CD14-positive monocyte (primary cell): ENCODE results near the gene ISCA2. TPM values are rescaled to one million over a fixed set of nuclear protein-coding genes. Genes with fewer than 3 reads are reported as not detected.

Source experiments
- DNase-seq, 3 donors: peaks; one replicate each; pipeline ENCODE4 v3.0.0-alpha.2; 2011 to 2022
- H2AFZ ChIP-seq: 2 replicates; pipeline ENCODE4 v1.6.0; 2012; ENCODE audit warnings: mild to moderate bottlenecking, low read depth, low read length, inconsistent platforms; ENCODE audit not compliant: insufficient read depth, poor library complexity, severe bottlenecking
- H3K27ac ChIP-seq, 2 donors: 1 replicate in 1 of 2; 2 replicates in 1 of 2; pipeline ENCODE4 v1.5.1; 2012 to 2013; ENCODE audit warnings: low read length in 2 of 2, control low read depth in 1 of 2, inconsistent platforms in 1 of 2, low read depth in 1 of 2, mild to moderate bottlenecking in 1 of 2
- H3K27me3 ChIP-seq, 2 donors: one replicate each; pipeline versions ENCODE4 v1.6.0 to v1.6.1; 2011 to 2013; ENCODE audit warnings: low read length in 2 of 2; ENCODE audit not compliant: control insufficient read depth in 2 of 2, insufficient read depth in 2 of 2
- H3K36me3 ChIP-seq, 2 donors: replicated peaks in 1 of 2; 1 replicate in 1 of 2; 2 replicates in 1 of 2; pipeline versions ENCODE4 v1.5.1 to v1.6.1; 2012 to 2013; ENCODE audit warnings: low read length in 2 of 2, control low read depth in 1 of 2, inconsistent platforms in 1 of 2, mild to moderate bottlenecking in 1 of 2; ENCODE audit not compliant: insufficient read depth in 2 of 2, control insufficient read depth in 1 of 2
- H3K4me1 ChIP-seq, 2 donors: 1 replicate in 1 of 2; 2 replicates in 1 of 2; pipeline versions ENCODE4 v1.5.1 to v1.6.1; 2012 to 2013; ENCODE audit warnings: low read length in 2 of 2, control low read depth in 1 of 2, inconsistent platforms in 1 of 2, mild to moderate bottlenecking in 1 of 2, moderate library complexity in 1 of 2; ENCODE audit not compliant: insufficient read depth in 2 of 2, control insufficient read depth in 1 of 2
- H3K4me2 ChIP-seq: replicated peaks from 2 replicates; pipeline ENCODE3; 2012; ENCODE audit warnings: low read length, moderate library complexity, mild to moderate bottlenecking; ENCODE audit not compliant: poor library complexity, severe bottlenecking; ENCODE audit errors: extremely low read depth
- H3K4me3 ChIP-seq, 3 experiments: fragments of 200-600 bp in 1 of 3; sonication (generic) in 1 of 3; replicated peaks in 1 of 3; 1 replicate in 2 of 3; 2 replicates in 1 of 3; pipeline ENCODE4 v1.5.1; 2011 to 2013; ENCODE audit warnings: low read length in 3 of 3, mild to moderate bottlenecking in 3 of 3, control low read depth in 2 of 3, low read depth in 2 of 3, inconsistent platforms in 1 of 3, moderate library complexity in 1 of 3
- H3K79me2 ChIP-seq: 2 replicates; pipeline ENCODE4 v1.6.0; 2012; ENCODE audit warnings: mild to moderate bottlenecking, control low read depth, inconsistent platforms, low read length, moderate library complexity; ENCODE audit not compliant: insufficient read depth
- H3K9ac ChIP-seq: 2 replicates; pipeline ENCODE4 v1.6.0; 2017; ENCODE audit warnings: low read length, mild to moderate bottlenecking; ENCODE audit not compliant: insufficient read depth, poor library complexity, severe bottlenecking
- H3K9me3 ChIP-seq, 2 donors: replicated peaks in 1 of 2; 1 replicate in 1 of 2; 2 replicates in 1 of 2; pipeline versions ENCODE4 v1.5.1 to v1.6.1; 2012 to 2013; ENCODE audit warnings: low read length in 2 of 2, control low read depth in 1 of 2; ENCODE audit not compliant: control insufficient read depth in 1 of 2, insufficient read depth in 1 of 2
- H4K20me1 ChIP-seq: 2 replicates; pipeline ENCODE4 v1.6.0; 2012; ENCODE audit warnings: mild to moderate bottlenecking, low read length, control low read depth, moderate library complexity; ENCODE audit not compliant: insufficient read depth
- H3K27ac Mint-ChIP-seq, 7 donors: one replicate each; pipeline ENCODE4 v1.8.0; 2020; ENCODE audit warnings: mild to moderate bottlenecking in 7 of 7, mixed read lengths in 7 of 7, moderate library complexity in 6 of 7, inconsistent platforms in 2 of 7
- H3K27me3 Mint-ChIP-seq, 3 donors: one replicate each; pipeline ENCODE4 v1.8.0; 2021 to 2022; ENCODE audit warnings: low read depth in 3 of 3, mild to moderate bottlenecking in 3 of 3, mixed read lengths in 3 of 3, moderate library complexity in 3 of 3, inconsistent platforms in 1 of 3
- H3K36me3 Mint-ChIP-seq, 2 donors: one replicate each; pipeline ENCODE4 v1.8.0; 2020; ENCODE audit warnings: mixed read lengths in 2 of 2, inconsistent platforms in 1 of 2, mild to moderate bottlenecking in 1 of 2
- H3K4me1 Mint-ChIP-seq: one replicate; pipeline ENCODE4 v1.8.0; 2020; ENCODE audit warnings: mild to moderate bottlenecking, mixed read lengths
- H3K4me3 Mint-ChIP-seq, 2 donors: one replicate each; pipeline ENCODE4 v1.8.0; 2020; ENCODE audit warnings: mild to moderate bottlenecking in 2 of 2, mixed read lengths in 2 of 2, moderate library complexity in 1 of 2
- H3K9me3 Mint-ChIP-seq, 7 donors: one replicate each; pipeline ENCODE4 v1.8.0; 2020 to 2022; ENCODE audit warnings: mixed read lengths in 7 of 7, mild to moderate bottlenecking in 6 of 7, moderate library complexity in 6 of 7, inconsistent platforms in 2 of 7
- WGBS: methylation state at CpG from one replicate; pipeline ENCODE4 v1.1.5; 2013; ENCODE audit warnings: missing lambda C conversion rate; ENCODE audit not compliant: insufficient coverage; 5-methylcytosine and 5-hydroxymethylcytosine counted together
- intact Hi-C, 2 donors: fragments of 100-400 bp; cut with micrococcal nuclease; formaldehyde crosslinking; loops; one replicate each; pipeline versions ENCODE4 v1.15.0 to v1.15.1; 2023
- polyA plus RNA-seq, 3 donors: library from polyadenylated mRNA; depleted of rRNA in 1 of 3; unstranded in 2 of 3; stranded (reverse) in 1 of 3; fragments of 300-500 nt in 2 of 3; fragments of >200 nt in 1 of 3; fragmentation: Illumina TruSeq in 2 of 3; gene quantifications; 1 replicate in 2 of 3; 2 replicates in 1 of 3; pipeline ENCODE4 v1.2.3, GENCODE V29; 2012 to 2021
- TF ChIP-seq, protein P1 (sequence below): fragments of 200-600 bp; IDR thresholded peaks from one replicate; pipeline ENCODE4 v1.8.0; 2022; ENCODE audit warnings: antibody characterized with exemption, mild to moderate bottlenecking

Gene ISCA2
- polyA plus RNA-seq, 3 donors, result 6.1 to 61.7 (median 55.9) TPM

- no peaks in the 10 kb centered on the region for H3K9me3 Mint-ChIP-seq
- peaks cover 3 to 6% (median 4%) of the 10 kb centered on the region in 3 donors for H3K27me3 Mint-ChIP-seq
Measured at GRCh38 chr14:74517731-74518130, 24.2 kb downstream of the ISCA2 start.

GRCh38 chr14:74518221-74518620 is 24.7 kb downstream of the ISCA2 start:
- no peak overlapping the region for H3K9ac ChIP-seq
- no peaks in the 10 kb centered on the region for H3K79me2 ChIP-seq

More at GRCh38 chr14:74517731-74518130, 24.2 kb downstream of the ISCA2 start:
- TF ChIP-seq, protein P1, sequence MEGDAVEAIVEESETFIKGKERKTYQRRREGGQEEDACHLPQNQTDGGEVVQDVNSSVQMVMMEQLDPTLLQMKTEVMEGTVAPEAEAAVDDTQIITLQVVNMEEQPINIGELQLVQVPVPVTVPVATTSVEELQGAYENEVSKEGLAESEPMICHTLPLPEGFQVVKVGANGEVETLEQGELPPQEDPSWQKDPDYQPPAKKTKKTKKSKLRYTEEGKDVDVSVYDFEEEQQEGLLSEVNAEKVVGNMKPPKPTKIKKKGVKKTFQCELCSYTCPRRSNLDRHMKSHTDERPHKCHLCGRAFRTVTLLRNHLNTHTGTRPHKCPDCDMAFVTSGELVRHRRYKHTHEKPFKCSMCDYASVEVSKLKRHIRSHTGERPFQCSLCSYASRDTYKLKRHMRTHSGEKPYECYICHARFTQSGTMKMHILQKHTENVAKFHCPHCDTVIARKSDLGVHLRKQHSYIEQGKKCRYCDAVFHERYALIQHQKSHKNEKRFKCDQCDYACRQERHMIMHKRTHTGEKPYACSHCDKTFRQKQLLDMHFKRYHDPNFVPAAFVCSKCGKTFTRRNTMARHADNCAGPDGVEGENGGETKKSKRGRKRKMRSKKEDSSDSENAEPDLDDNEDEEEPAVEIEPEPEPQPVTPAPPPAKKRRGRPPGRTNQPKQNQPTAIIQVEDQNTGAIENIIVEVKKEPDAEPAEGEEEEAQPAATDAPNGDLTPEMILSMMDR, result no peak
- no peak overlapping the region for H3K27ac Mint-ChIP-seq
- Histone ChIP-seq H2AFZ (no peak overlapping the region), H3K9me3 (no peaks in the 10 kb centered on the region), H3K4me2 (no peak overlapping the region), H3K36me3 (no peaks in the 10 kb centered on the region), H3K27ac (no peak overlapping the region), H3K79me2 (no peaks in the 10 kb centered on the region), H3K27me3 (no peaks in the 10 kb centered on the region), H3K4me3 (no peak overlapping the region), H3K4me1 (peaks cover 20 to 23% of the 10 kb centered on the region in 2 donors), H3K9ac (no peak overlapping the region), H4K20me1 (no peaks in the 10 kb centered on the region)
- no peak for DNase-seq
- H3K4me1 Mint-ChIP-seq, result peaks cover 23% of the 10 kb centered on the region
- 90% methylated on average over 2 of the region's 4 CpGs for WGBS
- intact Hi-C loops, result no loop called here
- H3K36me3 Mint-ChIP-seq, result no peaks in the 10 kb centered on the region
- H3K4me3 Mint-ChIP-seq, result no peak overlapping the region

More at GRCh38 chr14:74518221-74518620, 24.7 kb downstream of the ISCA2 start:
- no peak overlapping the region for H2AFZ ChIP-seq
- H3K4me1 Mint-ChIP-seq, result peaks cover 23% of the 10 kb centered on the region
- H3K4me2 ChIP-seq, result no peak overlapping the region
- H3K36me3 Mint-ChIP-seq, result no peaks in the 10 kb centered on the region
- H3K9me3 ChIP-seq, result no peaks in the 10 kb centered on the region
- H3K4me1 ChIP-seq, result peaks cover 20 to 23% of the 10 kb centered on the region in 2 donors
- no peaks in the 10 kb centered on the region for H3K9me3 Mint-ChIP-seq
- no peaks in the 10 kb centered on the region for H3K27me3 ChIP-seq
- H3K4me3 Mint-ChIP-seq, result no peak overlapping the region
- H3K4me3 ChIP-seq, result no peak overlapping the region
- DNase-seq, result no peak
- WGBS, result 26% methylated on average over 5 of the region's 6 CpGs
- intact Hi-C loops, result no loop called here
- H3K27ac ChIP-seq, result no peak overlapping the region
- no peaks in the 10 kb centered on the region for H3K36me3 ChIP-seq
- TF ChIP-seq, protein P1, result no peak
- no peaks in the 10 kb centered on the region for H4K20me1 ChIP-seq
- peaks cover 3 to 7% (median 4%) of the 10 kb centered on the region in 3 donors for H3K27me3 Mint-ChIP-seq
- H3K27ac Mint-ChIP-seq, result no peak overlapping the region
